HG02852 (cell line): ENCODE results near the gene TSC22D1.
"Not testable (repeated sequence)": the region's sequence is repeated elsewhere in the genome, so short reads cannot be mapped to it uniquely, and the experiment has no call there.

Experiments used
- ATAC-seq: cut with Tn5 transposase; IDR thresholded peaks from one replicate; pipeline ENCODE4 v1.9.1; 2021; ENCODE audit warnings: mild to moderate bottlenecking, moderate library complexity; ENCODE audit not compliant: unreplicated experiment

TSC22D1 gene

DNA sequence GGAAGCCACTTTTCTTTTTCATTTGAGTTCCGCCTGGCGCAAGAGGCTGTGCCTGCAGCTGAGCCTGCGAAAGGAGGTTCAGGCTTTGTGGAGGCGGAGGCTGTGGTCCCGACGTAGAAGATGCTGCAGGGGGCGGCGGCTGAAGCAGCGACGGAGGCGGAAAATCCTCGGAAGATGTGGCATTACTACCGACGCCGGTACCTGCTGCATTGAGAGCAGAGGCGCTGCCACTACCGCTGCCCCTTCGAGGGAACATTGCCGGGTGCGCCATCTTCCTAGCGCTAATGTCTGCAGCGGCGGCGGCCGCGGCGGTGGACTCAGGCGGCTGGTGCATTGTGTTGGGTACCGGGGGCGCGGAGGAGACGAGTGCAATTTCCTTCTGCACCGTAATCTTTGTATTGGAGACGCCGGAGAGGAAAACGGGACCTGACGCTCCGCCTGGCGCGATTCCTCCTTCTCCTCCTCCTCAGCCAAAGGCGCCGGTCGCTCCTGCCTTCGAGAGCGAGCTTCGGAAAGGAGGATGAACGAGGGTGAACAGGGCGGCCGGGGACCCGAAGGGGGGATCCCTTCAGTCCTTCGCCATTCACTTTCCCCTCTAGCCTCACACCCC lies at the start of gene TSC22D1:
TSS of gene TSC22D1 (minus strand) at position 590 of the 610 bp plus-strand sequence. CDS start at position 334, 256 bp downstream.
- no peak for ATAC-seq

DNA sequence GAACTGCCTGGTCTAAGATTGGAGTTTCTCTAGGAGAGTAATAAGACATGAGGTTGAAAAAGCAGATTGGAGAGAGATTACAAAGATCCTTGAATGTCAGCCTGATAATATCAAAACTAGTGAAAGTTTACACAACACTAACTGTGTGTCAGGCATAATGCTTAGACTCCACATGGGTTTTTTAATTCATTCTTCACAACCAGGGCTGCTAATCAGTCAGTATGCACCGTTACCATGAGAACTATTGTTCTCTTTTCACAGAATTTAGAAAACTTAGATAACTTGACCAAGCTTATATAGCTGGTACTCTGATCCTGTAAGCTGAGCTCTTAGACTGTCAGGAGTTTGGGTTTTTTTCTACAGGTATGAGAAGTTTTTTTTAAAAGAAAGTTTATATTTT lies 46.6 kb upstream of the TSC22D1 start:
- no peak for ATAC-seq

DNA sequence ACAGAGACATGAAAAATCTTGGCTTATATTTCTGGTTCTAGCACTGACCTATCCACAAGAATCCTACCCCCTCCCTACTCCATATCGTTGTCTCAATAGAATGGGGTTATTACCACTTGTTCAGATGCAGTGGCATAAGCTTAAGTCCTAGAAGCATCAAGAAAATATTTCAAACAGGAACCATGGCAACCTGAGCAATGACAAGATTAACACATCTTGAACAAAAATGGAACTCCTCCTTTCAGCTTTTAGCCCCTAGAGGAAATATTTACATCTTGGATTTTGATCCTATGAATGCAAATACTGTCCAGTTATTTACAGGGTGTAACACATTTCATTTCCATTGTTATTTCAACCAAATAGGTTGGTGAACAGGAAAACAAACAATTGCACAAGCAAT lies 46.1 kb upstream of the TSC22D1 start:
- no peak for ATAC-seq

DNA sequence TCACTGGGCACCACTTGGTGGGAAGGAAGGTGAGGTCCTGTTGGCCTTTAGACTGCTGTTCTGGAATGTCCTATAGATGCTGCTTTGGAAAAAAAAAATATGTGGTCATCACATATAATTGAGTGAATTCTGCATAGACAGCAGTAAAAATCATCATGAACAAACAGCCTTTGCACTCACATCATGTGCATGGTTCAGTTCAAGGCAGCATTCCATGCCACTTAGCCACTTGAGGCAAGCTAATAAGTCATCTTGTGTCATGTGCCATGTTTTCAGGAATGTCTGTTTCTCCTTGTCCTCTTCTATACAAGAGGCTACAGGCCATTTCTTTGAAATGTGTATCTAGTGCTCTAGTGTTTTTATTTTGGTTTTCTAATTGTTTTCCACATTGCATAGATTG lies 43.9 kb upstream of the TSC22D1 start:
- ATAC-seq = no peak

DNA sequence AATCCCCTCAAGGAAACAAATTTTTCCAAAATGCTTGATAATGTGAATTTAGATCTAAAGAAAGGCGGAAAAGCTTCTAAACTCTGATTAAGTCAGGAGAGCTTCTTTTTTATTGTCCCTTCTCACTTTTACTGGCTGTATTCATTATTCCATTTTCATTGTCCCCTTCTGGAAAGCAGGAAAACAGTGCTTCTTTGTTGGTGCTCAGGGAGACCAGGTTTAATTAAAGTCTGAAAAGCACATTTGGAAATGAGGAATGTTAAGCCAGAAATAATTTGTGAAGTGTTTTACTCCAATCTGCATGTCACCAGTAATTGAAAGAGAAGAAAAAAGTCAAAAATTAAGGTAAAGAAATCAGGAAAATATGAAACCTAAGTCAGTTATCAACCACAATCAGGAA lies 43.5 kb upstream of the TSC22D1 start:
- no peak for ATAC-seq

DNA sequence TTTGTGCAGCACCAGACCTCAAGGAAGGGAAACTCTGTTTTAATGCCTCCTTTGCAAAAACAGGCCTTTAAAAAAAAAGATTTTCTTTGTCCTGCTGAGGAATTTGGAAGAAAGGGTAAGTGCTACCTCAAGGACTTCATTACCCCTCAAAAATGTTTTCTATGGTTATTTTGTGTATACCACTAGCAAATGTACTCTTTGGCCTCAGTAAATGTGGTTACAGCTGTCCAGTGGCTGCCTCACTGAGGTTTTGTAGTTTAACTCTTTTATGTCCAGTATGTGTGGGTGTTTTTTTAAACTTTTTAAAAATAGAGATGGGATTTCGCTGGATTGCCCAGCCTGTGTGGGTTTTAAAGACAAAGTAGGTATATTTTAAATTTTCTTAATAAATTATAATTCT lies 42.2 kb upstream of the TSC22D1 start:
- no peak for ATAC-seq

DNA sequence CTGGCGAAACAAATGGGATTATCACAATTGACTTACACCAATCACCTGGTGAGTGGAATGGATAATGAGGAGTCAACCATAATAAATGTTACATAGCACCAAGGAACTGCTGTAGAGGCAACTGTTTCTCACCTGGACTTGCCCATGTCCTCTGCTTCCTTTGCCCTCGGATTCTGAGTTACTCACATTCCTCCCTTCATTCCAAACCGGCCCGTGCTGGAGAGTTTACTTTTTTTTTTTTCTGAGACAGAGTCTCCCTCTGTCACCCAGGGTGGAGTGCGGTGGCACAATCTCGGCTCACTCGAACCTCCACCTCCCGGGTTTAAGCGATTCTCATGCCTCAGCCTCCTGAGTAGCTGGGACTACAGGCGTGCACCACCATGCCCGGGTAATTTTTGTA lies 41.5 kb upstream of the TSC22D1 start:
- ATAC-seq = no peak

DNA sequence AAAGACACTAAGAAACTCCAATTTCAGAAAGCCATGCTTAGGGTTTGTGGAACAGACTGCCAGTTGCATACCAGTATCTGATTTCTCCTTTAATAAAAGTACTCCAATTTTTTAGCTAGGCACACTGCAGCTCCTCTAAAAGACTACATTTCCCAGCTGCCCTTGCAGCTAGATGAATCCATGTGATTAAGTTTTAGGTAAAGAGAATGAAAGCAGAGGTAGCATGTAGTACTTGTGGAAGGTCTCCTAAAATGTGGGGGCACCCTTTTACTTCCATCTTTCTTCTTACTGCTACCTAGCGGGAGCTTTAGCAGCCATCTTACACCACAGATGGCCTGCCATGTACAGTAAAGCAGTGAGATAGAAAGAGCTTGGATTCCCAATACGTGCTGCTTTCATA lies 33.0 kb upstream of the TSC22D1 start:
- ATAC-seq = no peak

DNA sequence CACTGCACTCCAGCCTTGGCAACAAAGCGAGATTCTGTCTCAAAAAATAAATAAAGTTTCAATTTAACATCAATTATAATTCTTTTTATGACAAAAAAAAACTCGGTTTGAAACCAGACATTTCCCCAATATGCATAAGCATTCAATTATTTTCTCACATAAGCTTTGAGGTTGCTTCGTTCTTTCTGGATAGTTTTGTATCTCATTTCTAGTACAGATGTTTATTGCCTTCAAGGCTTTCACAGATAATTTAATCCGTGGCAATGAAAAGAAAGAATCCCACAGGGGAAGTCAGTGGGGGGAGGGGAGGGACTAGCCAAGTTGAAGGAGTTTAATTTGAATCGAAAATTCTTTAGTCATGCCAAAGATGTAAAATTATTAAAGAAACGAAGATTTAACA lies 29.6 kb upstream of the TSC22D1 start:
- no peak for ATAC-seq

DNA sequence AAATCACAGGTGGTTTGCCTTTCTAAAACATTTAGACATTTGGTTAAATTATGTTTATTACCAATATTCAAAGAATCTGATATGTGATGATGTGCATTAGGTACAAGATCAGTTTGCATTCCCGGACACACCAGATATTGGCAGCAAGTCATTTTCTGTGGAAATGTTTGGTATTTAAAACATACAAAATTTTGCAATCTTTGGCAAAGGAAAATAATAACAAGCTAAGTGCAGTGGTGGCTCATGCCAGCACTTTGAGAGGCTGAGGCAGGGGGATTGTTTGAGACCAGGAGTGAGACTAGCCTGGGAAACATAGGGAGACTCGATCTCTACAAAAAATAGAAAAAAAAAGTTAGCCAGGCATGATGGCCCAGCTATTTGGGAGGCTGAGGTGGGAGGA lies 29.1 kb upstream of the TSC22D1 start:
- no peak for ATAC-seq

DNA sequence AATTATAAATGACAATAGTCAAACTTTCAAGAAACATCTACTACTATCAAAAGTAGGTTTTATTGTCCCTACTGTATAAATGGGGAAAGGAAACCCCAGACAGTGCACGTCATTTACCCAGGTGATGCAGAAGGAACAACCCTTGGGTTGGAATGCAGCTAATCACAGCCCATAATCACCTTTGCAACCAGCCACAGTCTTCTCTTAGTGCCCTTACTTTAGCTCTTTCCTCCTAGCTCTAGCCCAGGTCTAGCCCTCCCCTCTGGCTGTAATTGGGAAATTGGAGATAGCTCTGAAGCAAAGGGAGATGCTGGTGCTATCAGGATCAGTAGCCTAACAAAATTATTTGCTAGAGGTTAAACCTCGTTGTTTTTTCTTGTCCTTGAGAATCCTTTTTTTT lies 25.5 kb upstream of the TSC22D1 start:
- ATAC-seq = no peak

DNA sequence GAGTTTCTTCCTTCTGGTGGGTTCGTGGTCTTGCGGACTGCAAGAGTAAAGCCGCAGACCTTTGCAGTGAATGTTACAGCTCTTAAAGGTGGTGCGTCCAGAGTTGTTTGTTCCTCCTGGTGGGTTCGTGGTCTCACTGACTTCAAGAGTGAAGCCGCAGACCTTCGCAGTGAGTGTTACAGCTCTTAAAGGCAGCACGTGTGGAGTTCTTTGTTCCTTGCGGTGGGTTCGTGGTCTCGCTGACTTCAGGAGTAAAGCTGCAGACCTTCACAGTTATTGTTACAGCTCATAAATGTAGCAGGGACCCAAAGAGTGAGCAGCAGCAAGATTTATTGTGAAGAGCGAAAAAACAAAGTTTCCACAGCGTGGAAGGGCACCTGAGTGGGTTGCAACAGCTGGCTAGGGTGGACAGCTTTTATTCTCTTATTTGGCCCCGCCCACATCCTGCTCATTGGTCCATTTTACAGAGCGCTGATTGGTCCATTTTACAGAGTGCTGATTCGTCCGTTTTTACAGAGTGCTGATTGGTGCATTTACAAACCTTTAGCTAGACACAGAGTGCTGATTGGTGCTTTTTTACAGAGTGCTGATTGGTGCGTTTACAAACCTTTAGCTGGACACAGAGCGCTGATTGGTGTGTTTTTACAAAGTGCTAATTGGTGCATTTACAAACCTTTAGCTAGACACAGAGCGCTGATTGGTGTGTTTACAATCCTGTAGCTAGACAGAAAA lies 17.9 kb upstream of the TSC22D1 start:
- not testable (repeated sequence) for ATAC-seq

DNA sequence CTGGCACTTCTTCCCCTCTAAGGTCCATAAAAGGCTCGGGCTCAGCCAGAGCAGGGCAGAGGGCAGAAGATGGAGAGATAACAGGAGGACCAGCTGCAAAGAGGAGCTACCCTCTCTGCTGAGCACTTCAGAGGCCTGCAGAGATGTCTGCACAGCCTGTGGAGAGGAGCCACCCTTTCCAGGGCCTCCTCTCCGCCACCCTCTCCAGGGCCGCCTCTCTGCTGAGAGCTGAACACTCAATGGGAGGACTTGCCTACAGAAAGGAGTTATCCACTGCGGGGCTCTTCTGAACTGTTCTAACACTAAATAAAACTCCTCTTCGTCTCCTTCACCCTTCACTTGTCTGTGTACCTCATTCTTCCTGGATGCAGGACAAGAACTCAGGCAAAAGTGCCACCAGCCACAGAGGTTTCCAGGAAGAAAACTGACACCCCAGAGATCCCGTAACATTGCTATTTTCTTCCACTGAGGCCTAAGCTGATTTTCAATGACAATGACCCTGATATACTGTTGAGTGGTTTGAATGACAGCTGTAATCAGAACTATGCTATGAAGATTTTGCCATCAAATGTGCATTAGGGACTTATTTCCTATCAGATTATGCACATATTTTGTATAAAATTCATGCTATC lies 16.2 kb upstream of the TSC22D1 start:
- no peak for ATAC-seq

DNA sequence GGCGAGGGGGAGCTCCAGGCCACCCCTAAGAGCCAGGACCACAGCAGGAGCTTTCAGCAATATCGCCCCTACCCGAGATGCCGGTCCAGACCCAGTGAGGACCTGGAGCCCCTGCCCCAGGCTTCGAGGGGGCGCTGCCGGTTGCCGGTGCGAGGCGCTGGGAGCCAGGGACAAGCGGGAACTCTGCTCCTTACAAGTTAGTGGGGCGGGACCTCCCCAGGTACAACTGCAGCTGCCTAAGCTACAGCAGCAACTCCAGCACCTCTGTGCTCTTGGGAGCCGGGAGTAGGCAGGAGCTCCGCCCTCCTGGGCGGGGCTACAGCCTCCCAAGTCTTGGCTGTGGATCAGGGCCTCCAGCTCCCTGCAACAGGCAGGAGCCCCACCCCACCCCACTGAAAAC lies 15.2 kb upstream of the TSC22D1 start:
- no peak for ATAC-seq

DNA sequence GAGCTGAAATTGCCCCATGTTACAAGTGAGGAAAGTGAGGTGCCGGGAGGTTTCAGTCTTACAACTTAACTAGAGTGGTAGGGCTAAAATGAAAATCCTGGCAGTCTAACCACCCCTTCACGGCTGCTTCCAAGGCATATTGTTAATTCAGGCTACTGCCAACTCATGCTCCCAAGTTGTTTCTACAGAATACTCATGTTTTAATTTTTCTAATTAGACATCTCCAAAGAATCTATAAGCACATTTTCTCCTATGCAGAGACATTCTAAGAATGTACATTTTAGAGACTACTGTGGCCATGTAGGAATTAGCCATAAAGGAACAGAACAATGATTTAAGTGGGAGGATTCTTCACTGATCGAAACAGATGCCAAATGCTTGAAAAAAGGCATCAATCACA lies 7.0 kb upstream of the TSC22D1 start:
- no peak for ATAC-seq

DNA sequence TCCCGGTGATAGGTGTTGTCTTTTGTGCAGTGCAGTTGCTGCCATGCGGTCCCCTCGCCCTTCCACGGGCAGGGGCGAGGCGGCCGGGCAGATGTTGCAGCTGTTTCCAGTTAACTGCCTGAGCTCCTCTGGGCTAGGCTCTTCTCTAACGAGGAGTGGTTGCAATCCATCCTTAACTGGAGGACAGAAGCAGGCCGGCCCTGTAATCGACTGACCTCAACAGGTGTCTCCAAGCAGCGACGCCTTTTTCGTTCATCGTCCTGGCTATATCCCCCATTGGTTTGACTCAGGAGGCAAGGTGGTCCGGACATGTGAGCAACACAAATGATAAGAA lies 1.9 kb upstream of the TSC22D1 start:
- no peak for ATAC-seq

DNA sequence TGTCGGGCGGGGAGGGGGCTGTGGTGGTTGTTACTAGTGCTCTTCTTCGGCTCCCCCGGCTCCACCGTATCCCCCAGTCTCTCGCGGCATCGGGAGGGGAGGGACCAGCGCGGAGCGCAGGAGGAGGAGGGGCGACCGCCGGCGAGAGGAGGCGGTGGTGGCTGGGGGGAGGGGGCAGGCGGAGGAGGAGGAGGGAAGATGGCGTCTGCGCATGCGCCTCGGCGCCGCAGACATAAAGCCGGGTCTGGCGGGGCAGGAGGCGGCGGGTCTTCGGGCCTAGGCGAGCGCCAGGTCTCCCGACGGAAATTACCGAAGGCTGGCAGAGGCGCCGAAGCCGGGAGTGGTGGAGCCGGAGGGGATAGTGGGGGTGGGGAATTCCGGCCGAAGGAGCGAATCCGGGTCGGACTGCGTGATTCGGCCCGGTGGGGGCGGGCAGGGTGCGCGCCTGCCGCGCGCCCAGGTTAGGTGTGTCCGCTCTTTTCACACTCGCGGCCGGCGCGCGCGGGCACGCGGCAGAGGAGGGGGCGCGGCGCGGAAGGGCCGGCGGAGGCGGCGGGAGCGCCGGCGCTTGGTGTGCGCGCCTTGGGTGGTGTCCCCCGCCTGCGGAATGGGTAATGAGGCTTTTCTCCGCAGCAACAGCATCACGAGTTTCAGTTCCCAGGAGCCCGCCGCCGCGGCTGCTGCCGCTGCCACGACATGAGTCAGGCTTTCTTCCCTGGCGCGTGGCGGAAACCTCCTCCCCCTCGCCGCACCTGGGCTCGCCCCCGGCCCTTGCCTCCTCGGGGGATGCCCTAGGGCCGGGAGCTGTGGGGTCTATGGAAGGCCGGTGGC lies 1.3 kb upstream of the TSC22D1 start:
- peak; percentile 54 for ATAC-seq

DNA sequence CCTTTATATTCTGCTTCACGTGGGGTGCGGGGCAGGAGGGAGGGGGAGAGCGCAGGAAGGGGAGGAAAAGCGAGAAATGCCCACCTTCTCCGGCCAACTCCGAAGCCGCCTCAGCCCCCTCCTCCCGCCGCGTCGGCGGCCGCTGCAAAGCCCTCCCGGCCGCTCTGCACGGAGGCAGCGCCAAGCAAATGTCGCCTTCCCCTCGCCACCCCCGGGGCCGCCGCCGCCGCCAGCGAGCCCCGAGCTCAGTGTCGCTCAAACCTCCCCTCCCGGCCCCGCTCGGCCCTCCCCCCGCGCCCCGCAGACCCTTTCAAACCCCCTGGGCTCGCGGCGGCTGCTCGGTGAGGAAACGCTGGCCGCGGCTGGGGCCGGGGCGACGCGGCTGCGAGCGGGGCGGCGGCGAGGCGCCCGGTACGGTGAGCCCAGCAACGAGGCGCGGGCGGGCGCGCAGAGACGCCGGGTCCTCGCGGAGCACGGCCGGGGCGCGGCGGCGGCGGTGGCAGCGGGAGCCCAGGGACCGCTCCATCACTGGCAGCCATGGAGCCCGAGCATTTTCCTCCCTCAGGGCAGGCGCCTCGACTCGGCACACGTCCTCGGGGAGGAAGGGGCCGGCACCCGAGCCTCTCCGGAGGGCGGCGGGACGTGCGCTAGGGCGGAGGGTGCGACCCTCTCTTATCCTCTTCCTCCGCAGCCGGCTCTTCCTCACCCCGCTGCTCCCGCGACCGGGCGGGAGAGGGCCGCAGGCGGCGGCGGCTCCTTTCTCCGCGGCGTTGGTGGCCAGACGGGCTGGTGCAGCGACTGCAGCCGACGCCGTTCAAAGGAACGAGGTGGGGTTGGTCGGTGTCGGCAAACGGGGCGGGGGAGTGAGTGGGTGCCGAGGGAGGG lies 463 bp upstream of the TSC22D1 start:
- peak; percentile 21 for ATAC-seq

DNA sequence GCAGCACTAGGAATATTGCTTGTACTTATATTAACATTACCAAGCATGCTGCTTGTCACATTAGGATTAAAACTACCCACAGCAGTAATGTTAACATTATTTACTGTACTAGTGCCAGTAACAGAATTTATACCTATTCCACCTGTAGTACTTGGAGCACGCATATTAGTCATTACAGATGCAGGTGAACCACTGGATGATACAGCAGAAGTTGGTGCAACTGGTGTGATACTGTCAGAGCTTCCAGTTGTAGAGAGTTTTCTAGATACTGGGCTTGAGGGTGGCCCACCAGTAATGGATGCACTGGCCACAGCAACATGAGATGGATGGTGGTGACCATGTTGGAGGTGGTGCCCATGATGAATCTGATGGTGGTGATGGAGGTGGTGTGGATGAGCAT lies 1.1 kb downstream of the TSC22D1 start:
- no peak for ATAC-seq

DNA sequence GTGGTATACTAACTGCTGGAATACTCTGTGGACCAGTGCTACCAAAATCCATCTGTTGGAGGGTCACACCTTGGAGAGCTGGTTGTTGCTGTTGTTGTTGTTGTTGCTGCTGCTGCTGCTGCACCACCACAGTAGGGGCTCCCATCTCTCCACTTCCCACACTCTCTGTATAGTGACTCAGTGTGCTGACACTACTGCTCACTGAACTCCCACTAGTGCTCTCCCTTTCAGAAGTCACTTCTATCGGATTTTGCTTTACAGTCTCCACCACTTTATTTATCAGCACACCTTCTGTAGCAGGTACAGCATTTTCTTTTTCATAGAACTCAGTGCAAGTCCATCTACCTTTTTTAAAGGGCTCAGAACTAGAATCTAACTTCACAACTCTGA lies 1.7 kb downstream of the TSC22D1 start:
- ATAC-seq = no peak
